ENCODE results near the gene ZFYVE28.
"Not testable (repeated sequence)": the region's sequence is repeated elsewhere in the genome, so short reads cannot be mapped to it uniquely, and the experiment has no call there.

Gene ZFYVE28

GRCh38 chr4:2388429-2389182, 29.8 kb downstream of the ZFYVE28 start:
- DNase-seq: no peak

- no peak for DNase-seq
Observed at GRCh38 chr4:2387829-2388228, 30.6 kb downstream of the ZFYVE28 start.

- DNase-seq: no peak
Observed at GRCh38 chr4:2387218-2387617, 31.2 kb downstream of the ZFYVE28 start.

GRCh38 chr4:2386717-2387116, 31.7 kb downstream of the ZFYVE28 start:
- DNase-seq: no peak

GRCh38 chr4:2385516-2385915, 32.9 kb downstream of the ZFYVE28 start:
- no peak for DNase-seq

- DNase-seq: no peak
Observed at GRCh38 chr4:2384245-2384644, 34.2 kb downstream of the ZFYVE28 start.

GRCh38 chr4:2383760-2384159, 34.7 kb downstream of the ZFYVE28 start:
- no peak for DNase-seq

GRCh38 chr4:2383220-2383631, 35.2 kb downstream of the ZFYVE28 start:
- not testable (repeated sequence) for DNase-seq

GRCh38 chr4:2382769-2383202, 35.7 kb downstream of the ZFYVE28 start:
- not testable (repeated sequence) for DNase-seq

- not testable (repeated sequence) for DNase-seq
Observed at GRCh38 chr4:2380589-2380988, 37.9 kb downstream of the ZFYVE28 start.

- no peak for DNase-seq
Observed at GRCh38 chr4:2378898-2379297, 39.5 kb downstream of the ZFYVE28 start.

- DNase-seq: no peak
Observed at GRCh38 chr4:2378401-2378800, 40.0 kb downstream of the ZFYVE28 start.

GRCh38 chr4:2377241-2377640, 41.2 kb downstream of the ZFYVE28 start:
- no peak for DNase-seq

- DNase-seq: no peak
Observed at GRCh38 chr4:2375427-2375826, 43.0 kb downstream of the ZFYVE28 start.

GRCh38 chr4:2373532-2373931, 44.9 kb downstream of the ZFYVE28 start:
- no peak for DNase-seq

GRCh38 chr4:2372488-2373030, 45.9 kb downstream of the ZFYVE28 start:
- no peak for DNase-seq

- no peak for DNase-seq
Observed at GRCh38 chr4:2371765-2372487, 46.5 kb downstream of the ZFYVE28 start.

- DNase-seq: no peak
Observed at GRCh38 chr4:2370597-2371320, 47.7 kb downstream of the ZFYVE28 start.

- DNase-seq: no peak
Observed at GRCh38 chr4:2368746-2369437, 49.6 kb downstream of the ZFYVE28 start.

- no peak for DNase-seq
Observed at GRCh38 chr4:2367626-2368025, 50.8 kb downstream of the ZFYVE28 start.

GRCh38 chr4:2366252-2367192, 51.9 kb downstream of the ZFYVE28 start:
- DNase-seq: no peak

GRCh38 chr4:2365913-2366210, 52.6 kb downstream of the ZFYVE28 start:
- DNase-seq: no peak
